Activated T-helper 1 cell treated with anti-CD3 and anti-CD28 coated beads, Interleukin-2, amount 50 U/mL, for 16 hours (primary cell): ENCODE data around the gene MAST1.
A peak's percentile ranks its signal among the peaks of the same experiment; 100 is the strongest.

Experiments
- DNase-seq, 2 donors: peaks; one replicate each; pipeline ENCODE4 v3.0.0-alpha.2; 2020; ENCODE audit warnings: low read depth in 1 of 2, low spot score in 1 of 2

Gene MAST1

GRCh38 chr19:12867120-12868099 is 29.1 kb downstream of the MAST1 start:
- DNase-seq = peak in 1 of 2 donors; percentile 42

DNA sequence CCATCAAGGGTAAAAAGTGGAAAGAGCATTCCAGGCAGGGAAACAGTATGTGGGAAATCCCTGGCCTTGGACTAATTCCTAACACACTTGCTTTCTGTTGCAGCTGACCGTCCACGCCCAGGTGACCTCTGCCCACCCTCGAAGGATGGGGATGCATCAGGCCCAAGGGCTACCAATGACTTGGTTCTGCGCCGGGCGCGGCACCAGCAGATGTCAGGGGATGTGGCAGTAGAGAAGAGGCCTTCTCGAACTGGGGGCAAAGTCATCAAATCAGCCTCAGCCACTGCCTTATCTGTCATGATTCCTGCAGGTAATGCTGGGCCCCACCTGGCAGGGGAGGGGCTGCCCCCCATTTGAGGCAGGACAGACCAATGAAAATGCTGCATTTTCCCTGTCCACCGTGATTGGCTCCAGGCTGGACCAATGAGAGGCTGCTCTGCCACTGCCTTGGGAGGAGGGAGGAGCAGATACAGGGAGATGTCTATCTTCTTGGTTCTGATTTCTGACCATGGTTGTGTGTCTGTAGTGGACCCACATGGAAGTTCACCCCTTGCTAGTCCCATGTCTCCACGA is 30.3 kb downstream of the MAST1 start:
- DNase-seq = no peak

GRCh38 chr19:12871681-12872080 is 33.4 kb downstream of the MAST1 start:
- DNase-seq = no peak

GRCh38 chr19:12872255-12872654 is 33.9 kb downstream of the MAST1 start:
- DNase-seq = no peak

- peak in 1 of 2 donors; percentile 42 for DNase-seq
These were observed 34.9 kb downstream of the MAST1 start for GRCh38 chr19:12872941-12873890.

DNA sequence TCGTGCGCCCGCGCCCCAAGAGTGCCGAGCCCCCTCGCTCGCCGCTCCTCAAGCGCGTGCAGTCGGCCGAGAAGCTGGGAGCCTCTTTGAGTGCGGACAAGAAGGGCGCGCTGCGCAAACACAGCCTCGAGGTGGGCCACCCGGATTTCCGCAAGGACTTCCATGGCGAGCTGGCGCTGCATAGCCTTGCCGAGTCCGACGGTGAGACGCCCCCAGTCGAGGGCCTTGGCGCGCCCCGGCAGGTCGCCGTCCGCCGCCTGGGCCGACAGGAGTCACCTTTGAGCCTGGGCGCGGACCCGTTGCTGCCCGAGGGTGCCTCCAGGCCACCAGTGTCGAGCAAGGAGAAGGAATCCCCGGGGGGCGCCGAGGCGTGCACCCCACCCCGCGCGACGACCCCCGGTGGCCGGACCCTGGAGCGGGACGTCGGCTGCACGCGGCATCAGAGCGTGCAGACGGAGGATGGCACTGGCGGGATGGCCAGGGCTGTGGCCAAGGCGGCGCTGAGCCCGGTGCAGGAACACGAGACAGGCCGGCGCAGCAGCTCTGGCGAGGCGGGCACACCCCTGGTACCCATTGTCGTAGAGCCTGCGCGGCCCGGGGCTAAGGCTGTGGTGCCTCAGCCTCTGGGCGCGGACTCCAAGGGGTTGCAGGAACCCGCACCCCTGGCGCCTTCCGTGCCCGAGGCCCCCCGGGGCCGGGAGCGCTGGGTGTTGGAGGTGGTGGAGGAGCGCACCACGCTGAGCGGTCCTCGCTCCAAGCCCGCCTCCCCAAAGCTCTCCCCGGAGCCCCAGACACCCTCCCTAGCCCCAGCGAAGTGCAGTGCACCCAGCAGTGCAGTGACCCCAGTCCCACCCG is 35.8 kb downstream of the MAST1 start:
- no peak for DNase-seq

GRCh38 chr19:12875086-12875485 is 36.8 kb downstream of the MAST1 start:
- DNase-seq = no peak

- DNase-seq = no peak
These were observed 42.3 kb downstream of the MAST1 start for GRCh38 chr19:12880551-12881171.

GRCh38 chr19:12881172-12881808 is 43.0 kb downstream of the MAST1 start, which contains the start of gene DNASE2:
Gene DNASE2 (minus strand): TSS chr19:12881449. CDS start chr19:12881375, 74 bp downstream.
- peak; percentile 74 to 79 for DNase-seq

DNA sequence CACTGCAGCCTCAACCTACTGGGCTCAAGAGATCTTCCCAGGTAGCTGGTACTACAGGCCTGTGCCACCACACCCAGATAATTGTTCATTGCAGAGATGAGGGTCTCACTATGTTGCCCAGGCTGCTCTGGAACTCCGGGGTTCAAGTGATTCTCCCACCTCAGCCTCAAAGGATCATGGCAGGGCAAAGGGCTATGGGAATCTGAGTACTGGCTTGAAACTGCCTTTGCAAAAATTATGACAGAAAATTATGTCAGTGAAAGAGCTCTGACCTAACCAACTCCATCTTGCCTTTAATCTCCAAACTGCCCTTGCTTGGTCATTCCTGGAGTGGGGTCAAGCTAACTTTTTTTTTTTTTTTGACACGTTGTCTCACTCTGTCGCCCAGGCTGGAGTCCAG is 44.3 kb downstream of the MAST1 start:
- DNase-seq = no peak

DNA sequence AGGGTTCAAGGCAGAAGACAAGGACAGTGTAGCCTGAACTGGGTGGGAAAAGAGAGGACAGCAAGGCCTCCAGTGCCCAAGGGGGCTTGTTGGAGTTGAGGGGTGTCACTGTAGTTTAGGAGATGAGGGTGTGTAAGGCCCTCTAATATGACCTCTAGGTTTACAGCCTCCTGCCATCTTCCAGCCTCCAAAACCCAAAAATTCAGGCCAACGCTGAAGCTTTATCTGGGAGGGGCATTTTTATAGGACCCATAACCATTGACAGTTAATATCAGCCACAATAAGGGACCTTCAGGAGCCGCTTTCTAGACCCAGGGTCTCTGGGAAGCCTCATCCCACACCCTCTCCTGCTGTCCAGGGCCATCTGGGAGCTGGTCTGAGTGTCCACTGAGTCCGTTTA is 45.9 kb downstream of the MAST1 start:
- DNase-seq = no peak

DNA sequence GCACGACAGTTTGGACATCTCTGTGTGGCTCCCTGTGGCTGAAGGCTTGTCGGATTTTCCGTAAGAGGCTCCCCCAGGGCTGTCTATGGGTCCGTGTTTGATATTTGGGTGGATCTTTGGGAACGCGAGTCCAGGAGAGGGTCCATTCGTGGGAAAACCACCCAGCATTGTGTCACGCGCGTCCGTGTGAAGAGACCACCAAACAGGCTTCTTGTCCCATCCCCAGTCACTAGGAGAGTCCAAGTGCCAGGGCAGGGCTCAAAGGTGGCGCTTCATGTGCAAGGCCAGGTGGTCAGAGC is 46.3 kb downstream of the MAST1 start:
- no peak for DNase-seq

DNA sequence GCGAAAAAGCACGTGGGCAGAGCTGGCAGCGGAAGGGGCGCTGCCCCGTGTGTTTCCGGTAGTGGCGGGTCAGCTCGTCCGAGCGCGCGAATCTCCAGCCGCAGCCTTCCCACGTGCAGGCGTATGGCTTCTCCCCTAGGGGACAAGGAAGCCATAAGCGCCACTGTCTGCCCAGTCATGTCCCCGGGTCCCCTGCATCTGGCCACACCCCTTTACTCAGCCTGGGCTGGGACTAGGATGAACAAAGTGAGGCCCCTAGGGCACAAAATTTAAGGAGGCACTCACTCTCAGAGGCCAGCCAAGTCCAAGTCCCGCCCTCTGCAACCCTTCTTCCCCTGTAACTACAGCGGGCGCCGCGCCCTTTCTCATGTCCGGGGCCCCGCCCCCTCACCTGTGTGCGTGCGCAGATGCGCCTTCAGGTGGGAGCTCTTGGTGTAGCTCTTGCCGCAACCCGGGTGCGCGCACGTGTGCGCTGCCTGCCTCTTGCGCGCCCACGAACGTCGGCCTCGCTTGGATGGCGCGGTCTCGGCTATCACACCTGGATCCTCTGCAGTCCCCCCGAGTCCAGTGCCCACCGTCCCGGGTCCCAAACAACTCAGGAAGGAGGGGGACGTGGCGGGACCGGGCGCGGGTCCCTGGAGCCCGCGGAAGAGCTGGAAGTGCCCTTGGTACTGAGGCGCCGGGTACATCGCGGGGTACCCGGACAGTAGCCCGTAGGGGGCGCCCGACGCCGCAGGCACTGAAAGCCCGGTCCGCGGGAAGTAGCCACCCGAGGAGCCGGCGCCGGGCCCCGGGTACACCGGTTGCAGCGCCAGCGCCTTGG is 46.8 kb downstream of the MAST1 start:
- DNase-seq = peak; percentile 80 to 81

DNA sequence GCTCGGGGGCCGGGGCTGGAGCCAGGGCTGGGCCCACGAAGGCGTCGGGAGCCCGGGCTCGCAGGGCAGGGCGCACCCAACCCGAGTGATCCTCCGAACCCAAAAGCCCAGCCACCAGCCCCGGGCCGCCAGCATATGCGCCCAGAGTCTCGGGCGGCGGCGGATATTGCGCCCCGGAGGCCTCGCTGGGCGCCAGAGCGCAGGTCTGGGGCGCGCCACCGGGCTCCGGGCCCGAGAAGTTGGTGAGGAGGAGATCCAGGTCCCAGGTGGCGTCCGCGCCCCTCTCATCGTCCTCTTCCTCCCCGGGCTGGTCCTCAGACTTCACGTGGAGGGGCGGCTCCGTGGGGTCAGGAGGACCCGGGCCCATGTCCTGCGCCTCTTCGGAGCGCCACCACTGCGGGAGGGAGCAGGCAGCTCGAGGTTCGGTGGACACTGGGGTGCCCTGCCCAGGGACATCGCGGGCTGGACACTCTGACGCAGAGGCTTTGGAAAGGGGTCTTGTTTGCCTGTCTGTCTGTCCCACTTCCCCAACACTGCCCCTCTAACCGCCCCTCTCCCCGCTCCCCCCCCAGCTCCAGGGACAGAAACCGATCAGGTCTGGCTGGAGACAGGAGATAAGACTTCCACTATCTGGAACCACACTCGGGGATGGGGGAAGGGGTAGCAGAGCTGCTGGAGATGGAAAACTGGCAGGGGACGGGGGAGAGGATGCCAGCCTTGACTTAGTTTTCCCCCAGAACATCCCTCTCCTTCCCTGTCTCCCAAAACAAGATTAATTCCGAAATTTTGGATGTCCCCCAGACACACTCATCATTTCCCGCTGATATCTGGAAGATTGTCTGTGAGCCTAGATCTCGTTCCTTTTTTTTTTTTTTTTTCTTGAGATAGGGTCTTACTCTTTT is 47.7 kb downstream of the MAST1 start:
- DNase-seq = no peak

GRCh38 chr19:12886651-12886968 is 48.3 kb downstream of the MAST1 start:
- DNase-seq = no peak

- no peak for DNase-seq
These were observed 48.8 kb downstream of the MAST1 start, which contains the start of gene KLF1 for GRCh38 chr19:12886969-12887747. Gene KLF1 (minus strand): TSS chr19:12887201. CDS start chr19:12887140, 61 bp downstream.

DNA sequence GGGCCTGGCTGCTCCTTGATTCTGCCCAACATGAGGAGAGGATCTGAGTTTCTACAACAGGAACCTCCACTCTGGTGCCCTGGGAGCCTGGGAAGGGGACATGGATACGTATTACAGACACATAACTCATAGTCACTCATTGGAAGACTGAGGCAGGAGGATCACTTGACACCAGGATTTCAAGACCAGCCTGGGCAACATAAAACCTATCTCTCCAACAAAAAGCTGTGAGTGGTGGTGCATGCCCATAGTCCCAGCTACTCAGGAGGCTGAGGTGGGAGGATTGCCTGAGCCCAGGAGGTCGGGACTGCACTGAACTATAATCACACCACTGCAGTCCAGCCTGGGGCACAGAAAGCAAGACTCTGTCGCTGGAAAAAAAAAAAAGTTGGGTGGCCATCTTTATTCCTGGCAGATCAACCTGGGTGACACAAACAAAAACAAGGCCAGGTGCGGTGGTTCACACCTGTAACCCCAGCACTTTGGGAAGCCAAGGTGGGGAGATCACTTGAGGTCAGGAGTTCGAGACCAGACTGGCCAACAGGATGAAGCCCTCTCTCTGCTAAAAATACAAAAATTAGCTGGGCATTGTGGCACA is 49.8 kb downstream of the MAST1 start:
- no peak for DNase-seq
